Naive thymus-derived CD8-positive, alpha-beta T cell (primary cell): ENCODE results near the gene UNKL. TPM values are rescaled to one million over a fixed set of nuclear protein-coding genes. Genes with fewer than 3 reads are reported as not detected.

Experiments used
- ATAC-seq, 2 donors: fragments of 150-1000 bp; cut with Tn5 transposase in 1 of 2; sonication (Bioruptor Pico), chemical (Tn5 transposase) in 1 of 2; 1 replicate in 1 of 2; 2 replicates in 1 of 2; pipeline ENCODE4 v1.10.0; 2021; ENCODE audit warnings: mild to moderate bottlenecking in 2 of 2, moderate library complexity in 2 of 2
- POLR2A ChIA-PET: fragments of 350-600 bp; sonication (Branson Sonifier 250); formaldehyde crosslinking; loops from one replicate; lab custom pipeline; 2021; ENCODE audit warnings: antibody characterized with exemption; lab: Charles Lee
- DNase-seq, 10 donors: peaks; one replicate each; pipeline versions ENCODE4 v3.0.0 to v3.0.0-alpha.2; 2020 to 2022
- H3K27ac Mint-ChIP-seq, 10 donors: one replicate each; pipeline ENCODE4 v1.8.0; 2020 to 2022; ENCODE audit warnings: mild to moderate bottlenecking in 10 of 10, mixed read lengths in 10 of 10, moderate library complexity in 4 of 10, inconsistent platforms in 1 of 10
- H3K27me3 Mint-ChIP-seq, 5 donors: one replicate each; pipeline ENCODE4 v1.8.0; 2021 to 2022; ENCODE audit warnings: mixed read lengths in 5 of 5
- H3K36me3 Mint-ChIP-seq, 3 donors: one replicate each; pipeline ENCODE4 v1.8.0; 2020 to 2022; ENCODE audit warnings: mixed read lengths in 3 of 3, mild to moderate bottlenecking in 2 of 3, inconsistent platforms in 1 of 3
- H3K4me1 Mint-ChIP-seq, 4 donors: one replicate each; pipeline ENCODE4 v1.8.0; 2021 to 2022; ENCODE audit warnings: mixed read lengths in 4 of 4
- H3K4me3 Mint-ChIP-seq, 10 donors: one replicate each; pipeline ENCODE4 v1.8.0; 2020 to 2022; ENCODE audit warnings: mild to moderate bottlenecking in 10 of 10, mixed read lengths in 10 of 10, moderate library complexity in 6 of 10, inconsistent platforms in 1 of 10
- H3K9me3 Mint-ChIP-seq, 9 donors: one replicate each; pipeline ENCODE4 v1.8.0; 2020 to 2022; ENCODE audit warnings: mixed read lengths in 9 of 9, mild to moderate bottlenecking in 3 of 9, inconsistent platforms in 1 of 9, moderate library complexity in 1 of 9
- polyA plus RNA-seq, 3 donors: library from polyadenylated mRNA; unstranded; fragments of 300-500 nt; fragmentation: Illumina TruSeq; gene quantifications; one replicate each; pipeline ENCODE4 v1.2.3, GENCODE V29; 2021
- total RNA-seq, 8 experiments: library from RNA in 2 of 8; stranded (reverse) in 2 of 8; gene quantifications; one replicate each; pipeline ENCODE4 v1.2.3 and lab custom pipeline; 2021 to 2026

The UNKL gene
- total and polyA plus RNA-seq, 5 experiments from 2014 or later: 8.3 to 151 (median 11.0) TPM

DNA sequence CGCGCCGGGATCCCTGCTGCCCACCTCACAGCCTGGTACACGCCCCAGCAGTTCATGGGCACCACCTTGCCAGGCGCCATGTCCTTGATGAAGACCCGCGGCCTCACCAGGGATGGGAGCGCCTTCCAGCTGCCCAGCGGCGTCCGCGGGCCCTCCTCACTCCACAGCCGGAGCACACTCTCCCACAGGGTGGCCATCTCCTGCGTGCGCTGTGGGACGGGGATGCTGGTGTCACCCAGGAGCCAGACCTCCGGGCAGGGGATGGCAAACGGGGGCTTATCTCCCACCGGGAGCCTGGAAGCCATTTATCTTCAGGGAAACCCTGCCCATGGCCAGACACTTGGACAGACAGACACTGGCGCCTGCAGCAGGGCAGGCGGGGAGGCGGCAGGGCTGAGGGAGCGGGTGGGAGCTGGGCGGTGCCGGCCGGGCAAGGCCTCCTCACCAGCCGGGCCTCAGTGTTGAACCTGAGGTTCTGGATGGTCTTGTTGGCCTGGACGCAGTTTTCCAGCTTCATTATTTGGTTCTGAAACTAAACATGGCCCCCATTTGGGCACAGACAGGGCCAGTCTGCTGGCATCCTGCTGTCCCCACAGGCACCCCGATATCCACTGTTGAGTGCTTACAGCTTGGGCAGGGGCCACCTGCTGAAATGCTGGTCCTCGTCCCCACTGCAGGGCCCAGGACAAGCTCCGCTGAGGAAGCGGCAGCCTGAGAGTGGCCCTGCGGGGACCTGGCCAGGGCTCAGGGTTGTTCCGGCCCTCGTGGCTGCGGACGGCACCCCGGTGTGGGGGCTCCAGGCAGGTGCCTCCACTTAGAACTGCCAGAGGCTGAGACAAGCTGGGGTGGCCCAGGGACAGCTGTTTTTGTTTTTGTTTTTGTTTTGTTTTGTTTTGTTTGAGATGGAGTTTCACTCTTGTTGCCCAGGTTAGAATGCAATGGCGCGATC lies 20.4 kb upstream of the UNKL start:
- no peak overlapping the region for H3K27ac Mint-ChIP-seq
- no peaks in the 10 kb centered on the region for H3K27me3 Mint-ChIP-seq
- no peak overlapping the region for H3K4me3 Mint-ChIP-seq
- no peaks in the 10 kb centered on the region for H3K9me3 Mint-ChIP-seq
- ATAC-seq (no peak), DNase-seq (no peak)
- no peaks in the 10 kb centered on the region for H3K36me3 Mint-ChIP-seq
- peaks cover 0 to 6% (median 2%) of the 10 kb centered on the region in 4 donors for H3K4me1 Mint-ChIP-seq
- POLR2A ChIA-PET: interaction anchor here (5.4 kb wide), 1 partner anchor 13 kb away, joined by 64 read pairs; the partner anchor contains the start of gene UQCC4

DNA sequence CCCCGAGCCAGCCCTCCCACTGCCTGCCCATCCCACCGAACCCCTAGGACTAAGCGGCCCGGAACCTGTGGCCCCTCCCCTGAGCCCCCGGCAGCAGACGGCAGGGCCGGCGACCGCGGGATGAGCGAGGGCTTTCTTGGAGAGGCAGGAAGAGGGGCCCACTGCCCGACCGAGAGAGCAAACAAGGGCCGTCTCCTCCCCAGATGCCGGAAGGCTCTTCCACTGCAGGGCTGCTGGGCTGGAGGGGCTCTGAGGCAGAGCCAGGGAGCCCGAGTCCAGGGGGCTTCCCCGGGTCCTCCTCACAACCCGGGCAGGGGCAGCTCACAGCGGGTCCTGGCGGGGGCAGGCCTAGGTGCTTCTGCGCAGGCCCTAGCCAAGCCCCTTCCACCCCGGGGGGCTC lies 19.3 kb upstream of the UNKL start:
- peaks cover 0 to 7% (median 4%) of the 10 kb centered on the region in 4 donors for H3K4me1 Mint-ChIP-seq
- peak in 1 of 2 donors; percentile 37 for ATAC-seq
- H3K36me3 Mint-ChIP-seq: no peaks in the 10 kb centered on the region
- no peaks in the 10 kb centered on the region for H3K9me3 Mint-ChIP-seq
- POLR2A ChIA-PET: interaction anchor here (1.0 to 5.4 kb wide), 2 partner anchors 12 to 124 kb away, joined by 3 to 64 read pairs; partner anchors contain the start of genes UBE2I and UQCC4
- peak overlapping the region in 1 of 10 donors; percentile 43 for H3K27ac Mint-ChIP-seq
- peak overlapping the region in 4 of 10 donors; percentile 22 to 80 (median 32) for H3K4me3 Mint-ChIP-seq
- H3K27me3 Mint-ChIP-seq: no peaks in the 10 kb centered on the region
- no peak for DNase-seq

DNA sequence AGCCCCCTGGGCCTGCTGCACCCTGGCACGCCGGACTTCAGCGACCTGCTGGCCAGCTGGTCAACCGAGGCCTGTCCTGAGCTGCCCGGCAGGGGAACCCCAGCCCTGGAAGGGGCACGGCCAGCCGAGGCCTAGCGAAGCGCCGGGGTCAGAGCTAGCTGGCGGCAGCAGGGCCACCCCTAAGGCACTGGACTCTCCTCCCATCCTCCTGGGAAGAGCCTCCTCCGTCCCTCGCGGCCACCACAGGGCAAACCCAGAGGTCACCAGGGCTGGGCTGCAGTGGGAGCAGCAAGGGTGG lies 18.7 kb upstream of the UNKL start:
- ATAC-seq: no peak
- no peaks in the 10 kb centered on the region for H3K9me3 Mint-ChIP-seq
- peaks cover 0 to 7% (median 4%) of the 10 kb centered on the region in 4 donors for H3K4me1 Mint-ChIP-seq
- no peaks in the 10 kb centered on the region for H3K36me3 Mint-ChIP-seq
- no peak for DNase-seq
- POLR2A ChIA-PET: interaction anchor here (0.8 to 5.4 kb wide), 10 partner anchors 12 to 722 kb away, joined by 3 to 64 read pairs (median 3); partner anchors contain the start of genes JPT2, TMEM204, TRAF7 and UBE2I
- H3K27me3 Mint-ChIP-seq: no peaks in the 10 kb centered on the region
- H3K4me3 Mint-ChIP-seq: peak overlapping the region in 2 of 10 donors; percentile 25 to 80
- no peak overlapping the region for H3K27ac Mint-ChIP-seq

DNA sequence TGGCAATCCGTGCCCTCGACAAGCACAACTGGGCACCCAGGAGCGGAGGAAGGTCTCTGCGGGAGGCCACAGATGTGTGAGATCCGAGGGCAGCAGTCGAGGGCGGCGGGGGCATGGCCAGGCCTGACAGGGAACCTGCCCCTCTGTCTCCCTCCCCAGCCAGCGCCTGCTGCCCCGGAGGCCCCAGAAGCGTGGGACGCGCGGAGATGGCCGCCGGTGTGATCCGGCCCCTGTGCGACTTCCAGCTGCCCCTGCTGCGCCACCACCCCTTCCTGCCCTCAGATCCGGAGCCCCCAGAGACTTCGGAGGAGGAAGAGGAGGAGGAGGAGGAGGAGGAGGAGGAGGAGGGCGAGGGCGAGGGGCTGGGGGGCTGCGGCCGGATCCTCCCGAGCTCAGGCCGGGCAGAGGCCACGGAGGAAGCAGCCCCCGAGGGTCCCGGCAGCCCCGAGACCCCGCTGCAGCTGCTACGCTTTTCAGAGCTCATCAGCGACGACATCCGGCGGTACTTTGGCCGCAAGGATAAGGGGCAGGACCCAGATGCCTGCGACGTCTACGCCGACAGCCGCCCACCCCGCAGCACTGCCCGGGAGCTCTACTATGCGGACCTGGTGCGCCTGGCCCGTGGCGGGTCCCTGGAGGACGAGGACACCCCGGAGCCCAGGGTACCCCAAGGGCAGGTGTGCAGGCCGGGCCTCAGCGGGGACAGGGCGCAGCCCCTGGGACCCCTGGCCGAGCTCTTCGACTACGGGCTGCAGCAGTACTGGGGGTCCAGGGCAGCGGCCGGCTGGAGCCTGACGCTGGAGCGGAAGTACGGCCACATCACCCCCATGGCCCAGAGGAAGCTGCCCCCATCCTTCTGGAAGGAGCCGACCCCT lies 18.1 kb upstream of the UNKL start:
- Mint-ChIP-seq H3K4me3 (peak overlapping the region; percentile 54 to 86 (median 74)), H3K4me1 (peaks cover 0 to 7% (median 4%) of the 10 kb centered on the region in 4 donors), H3K9me3 (no peaks in the 10 kb centered on the region), H3K27me3 (no peaks in the 10 kb centered on the region), H3K36me3 (no peaks in the 10 kb centered on the region), H3K27ac (peak overlapping the region; percentile 51 to 93 (median 82))
- DNase-seq (peak in 1 of 10 donors; percentile 28), ATAC-seq (peak; percentile 46 to 59)
- POLR2A ChIA-PET: interaction anchor here (0.8 to 5.4 kb wide), 11 partner anchors 11 to 722 kb away, joined by 3 to 64 read pairs (median 3); partner anchors contain the start of genes JPT2, TELO2, TMEM204 and TRAF7

DNA sequence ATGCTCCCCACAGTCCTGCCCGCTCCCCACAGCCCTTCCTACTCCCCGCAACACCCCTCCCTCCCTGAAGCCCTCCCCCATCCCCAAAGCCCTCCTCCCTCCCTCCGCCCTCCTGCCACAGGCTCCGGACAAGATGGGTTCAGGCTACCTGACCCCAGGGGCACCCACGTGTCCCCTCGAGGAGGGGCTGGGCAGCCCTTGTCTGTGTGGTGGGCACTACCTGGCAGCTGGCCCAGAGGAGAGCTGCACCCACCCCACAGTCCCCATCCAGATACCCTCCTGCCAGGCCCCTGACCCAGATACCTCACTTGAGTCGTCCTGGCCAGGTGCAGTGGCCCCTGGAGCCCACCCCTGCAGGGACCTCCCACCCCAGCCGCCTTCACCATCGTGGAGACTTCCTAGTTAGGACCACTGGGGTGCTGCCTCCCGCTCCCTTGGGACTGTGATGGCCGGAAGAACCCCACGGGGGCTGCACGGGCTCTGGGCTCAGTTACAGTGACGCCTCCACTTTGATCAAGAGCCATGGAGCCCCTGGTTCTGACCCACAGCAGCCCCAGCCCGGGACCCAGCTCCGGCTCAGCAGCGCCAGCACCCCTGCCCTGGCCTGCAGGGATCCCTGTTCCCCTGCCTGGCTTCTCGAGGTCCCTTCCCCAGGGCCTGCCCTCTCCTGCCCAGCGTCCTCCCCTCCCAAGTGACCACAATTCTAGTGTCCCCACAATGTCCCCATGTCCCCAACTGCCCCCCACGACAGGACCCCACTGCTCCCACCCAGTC lies 17.2 kb upstream of the UNKL start:
- peak overlapping the region; percentile 51 to 93 (median 83) for H3K27ac Mint-ChIP-seq
- H3K4me3 Mint-ChIP-seq: peak overlapping the region; percentile 54 to 86 (median 74)
- POLR2A ChIA-PET: interaction anchor here (1.1 to 5.4 kb wide), 3 partner anchors 10 to 24 kb away, joined by 4 to 64 read pairs (median 4); partner anchors contain the start of gene UQCC4
- DNase-seq (no peak), ATAC-seq (no peak)
- no peaks in the 10 kb centered on the region for H3K27me3 Mint-ChIP-seq
- H3K9me3 Mint-ChIP-seq: no peaks in the 10 kb centered on the region
- no peaks in the 10 kb centered on the region for H3K36me3 Mint-ChIP-seq
- peaks cover 0 to 7% (median 4%) of the 10 kb centered on the region in 4 donors for H3K4me1 Mint-ChIP-seq

DNA sequence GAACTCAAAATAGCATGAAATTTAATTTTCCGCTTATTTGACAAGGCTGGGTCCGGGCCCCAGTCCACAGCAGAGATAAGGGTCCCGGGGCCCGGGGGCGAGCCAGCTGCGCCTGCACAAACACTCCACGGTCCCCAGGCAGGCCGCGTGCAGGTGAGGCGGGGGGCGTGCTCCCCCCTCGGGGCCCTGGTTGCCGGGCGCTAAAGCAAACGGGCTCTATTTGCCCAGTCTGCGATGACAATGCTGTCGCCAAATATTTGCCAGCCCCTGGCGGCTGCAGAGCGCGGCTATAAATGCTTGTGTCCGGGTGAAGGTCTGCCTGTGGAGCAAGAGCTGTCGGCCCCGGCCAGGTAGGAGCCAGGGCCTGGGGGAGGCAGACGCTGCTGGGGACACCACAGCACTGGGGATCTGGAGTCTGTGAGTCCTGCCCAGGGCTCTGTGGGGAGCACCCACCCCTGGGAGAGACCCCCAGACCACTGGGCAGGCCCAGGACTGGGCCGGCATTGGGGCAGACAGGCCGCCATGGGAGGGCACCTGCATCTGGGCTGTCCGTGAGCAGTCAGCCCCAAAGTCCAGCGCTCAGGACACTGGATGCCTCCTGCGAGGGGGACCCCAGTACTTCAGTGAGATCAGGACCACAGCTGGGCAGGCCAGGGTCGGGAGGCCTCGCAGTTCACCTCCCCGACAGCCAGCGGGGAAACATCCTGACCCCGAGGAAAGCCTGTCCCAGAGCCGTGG lies 16.4 kb upstream of the UNKL start, which contains the start of gene PERCC1:
Gene PERCC1 (plus strand): TSS at position 320 of the 738 bp plus-strand sequence. CDS start 1,516 bp downstream, outside the sequence.
- peaks cover 0 to 7% (median 4%) of the 10 kb centered on the region in 4 donors for H3K4me1 Mint-ChIP-seq
- ATAC-seq: no peak
- no peaks in the 10 kb centered on the region for H3K27me3 Mint-ChIP-seq
- POLR2A ChIA-PET: interaction anchor here (1.1 to 5.4 kb wide), 2 partner anchors 9 to 16 kb away, joined by 4 to 64 read pairs; partner anchors contain the start of gene UQCC4
- no peak for DNase-seq
- no peaks in the 10 kb centered on the region for H3K9me3 Mint-ChIP-seq
- peak within 1 kb of the TSS; percentile 54 to 86 (median 74) for H3K4me3 Mint-ChIP-seq
- no peaks in the 10 kb centered on the region for H3K36me3 Mint-ChIP-seq
- H3K27ac Mint-ChIP-seq: peak within 1 kb of the TSS; percentile 51 to 93 (median 83)

DNA sequence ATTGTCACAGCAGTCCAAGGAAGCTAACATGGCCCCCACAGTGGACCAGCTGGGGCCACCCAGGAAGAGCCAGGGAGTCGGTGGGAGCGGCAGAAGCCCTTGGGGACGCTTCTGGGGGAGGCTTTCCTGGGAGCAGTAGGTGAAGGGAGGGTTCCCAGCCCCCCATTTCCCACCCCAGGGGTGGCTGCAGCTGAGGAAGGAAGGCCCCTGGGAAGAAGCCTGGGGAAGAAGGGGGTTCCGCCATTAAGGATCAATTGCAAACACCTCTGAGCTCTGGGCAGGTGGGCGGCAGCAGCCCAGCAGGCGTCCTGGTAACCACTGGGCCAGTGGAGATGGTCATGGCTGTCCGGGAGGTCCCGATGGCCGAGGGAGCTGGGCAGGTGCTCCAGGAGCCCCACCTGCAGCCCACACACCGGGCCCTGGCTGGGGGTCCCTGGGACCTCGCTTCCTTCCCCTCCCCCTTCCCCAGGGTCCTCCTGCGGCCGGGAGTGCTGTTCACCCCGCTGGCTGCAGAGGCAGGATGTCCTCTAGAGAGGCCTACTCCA lies 15.8 kb upstream of the UNKL start:
- Mint-ChIP-seq H3K9me3 (no peaks in the 10 kb centered on the region), H3K36me3 (no peaks in the 10 kb centered on the region), H3K27me3 (no peaks in the 10 kb centered on the region), H3K4me3 (no peak overlapping the region), H3K27ac (peak overlapping the region in 5 of 10 donors; percentile 18 to 72 (median 51)), H3K4me1 (peaks cover 0 to 7% (median 4%) of the 10 kb centered on the region in 4 donors)
- POLR2A ChIA-PET: interaction anchor here (0.6 to 5.4 kb wide), 4 partner anchors 9 to 182 kb away, joined by 3 to 64 read pairs (median 4); partner anchors contain the start of genes CRAMP1, IFT140, TMEM204 and UQCC4
- ATAC-seq (no peak), DNase-seq (no peak)

DNA sequence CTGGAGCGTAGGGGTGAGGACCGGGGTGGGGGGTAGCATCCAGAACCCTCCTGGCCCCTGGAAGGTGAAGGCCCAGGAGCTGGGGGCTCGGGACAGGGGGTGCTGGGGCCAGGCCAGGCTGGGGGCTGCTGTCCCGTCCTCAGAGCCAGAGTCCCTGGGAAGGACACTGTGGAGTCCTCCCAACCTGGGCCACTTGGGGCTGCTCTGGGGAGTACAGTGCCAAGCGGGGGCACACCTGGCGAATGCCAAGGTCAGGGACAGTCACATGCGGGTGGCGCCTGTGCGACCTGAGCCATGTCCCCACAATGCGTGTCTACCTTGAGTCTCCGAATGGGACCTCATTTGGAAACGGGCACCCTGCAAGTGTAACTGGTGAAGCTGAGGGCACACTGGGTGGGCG lies 15.1 kb upstream of the UNKL start:
- H3K36me3 Mint-ChIP-seq: no peaks in the 10 kb centered on the region
- peak overlapping the region in 1 of 10 donors; percentile 45 for H3K4me3 Mint-ChIP-seq
- peak overlapping the region in 6 of 10 donors; percentile 2 to 72 (median 31) for H3K27ac Mint-ChIP-seq
- no peak for DNase-seq
- H3K27me3 Mint-ChIP-seq: no peaks in the 10 kb centered on the region
- no peaks in the 10 kb centered on the region for H3K9me3 Mint-ChIP-seq
- peaks cover 0 to 7% (median 4%) of the 10 kb centered on the region in 4 donors for H3K4me1 Mint-ChIP-seq
- no peak for ATAC-seq
- POLR2A ChIA-PET: interaction anchor here (0.5 to 5.4 kb wide), 4 partner anchors 8 to 182 kb away, joined by 3 to 64 read pairs (median 4); partner anchors contain the start of genes CRAMP1, IFT140, TMEM204 and UQCC4

DNA sequence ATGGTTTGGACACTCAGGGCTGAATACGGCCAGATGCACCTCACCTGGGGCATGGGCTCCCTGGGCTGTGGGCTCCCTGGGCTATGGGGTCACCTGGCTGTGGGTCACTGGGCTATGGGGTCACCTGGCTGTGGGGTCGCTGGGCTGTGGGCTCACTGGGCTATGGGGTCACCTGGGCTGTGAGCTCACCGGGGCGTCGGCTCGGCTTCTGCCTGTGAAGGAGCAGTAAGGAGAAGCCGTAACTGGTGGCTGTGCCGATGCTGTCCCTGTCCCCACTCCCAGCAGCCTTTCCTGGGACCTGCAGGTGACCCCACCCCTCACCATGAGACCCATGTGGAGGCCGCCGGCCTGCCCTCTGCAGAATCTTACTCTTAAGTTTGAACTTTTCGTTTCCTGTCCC lies 14.5 kb upstream of the UNKL start:
- DNase-seq (no peak), ATAC-seq (no peak)
- no peaks in the 10 kb centered on the region for H3K27me3 Mint-ChIP-seq
- POLR2A ChIA-PET: interaction anchor here (0.5 to 1.5 kb wide), 2 partner anchors 29 to 104 kb away, joined by 3 to 4 read pairs; partner anchors contain the start of gene TMEM204
- no peaks in the 10 kb centered on the region for H3K9me3 Mint-ChIP-seq
- peak overlapping the region in 2 of 10 donors; percentile 9 to 56 for H3K27ac Mint-ChIP-seq
- peaks cover 0 to 7% (median 4%) of the 10 kb centered on the region in 4 donors for H3K4me1 Mint-ChIP-seq
- H3K36me3 Mint-ChIP-seq: no peaks in the 10 kb centered on the region
- H3K4me3 Mint-ChIP-seq: no peak overlapping the region

DNA sequence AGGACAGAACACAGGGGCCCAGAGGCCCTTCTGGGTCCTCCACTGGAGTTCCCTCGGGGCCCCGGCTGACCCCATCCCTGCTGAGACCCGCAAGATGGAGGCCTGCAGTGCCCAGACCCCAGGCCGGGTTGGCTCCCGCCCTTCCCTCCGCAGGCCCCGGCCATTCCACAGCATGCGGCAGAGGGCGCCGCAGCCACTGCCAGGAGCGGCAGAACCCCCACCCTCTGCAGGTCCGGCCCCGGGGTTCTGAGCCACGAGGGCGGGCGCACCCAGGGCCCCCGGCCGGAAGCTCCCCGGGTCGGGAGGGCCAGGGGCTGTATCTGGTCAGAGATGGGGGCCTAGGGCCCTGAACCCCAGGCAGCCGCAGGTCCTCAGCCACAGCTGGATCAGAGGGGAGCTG lies 14.0 kb upstream of the UNKL start:
- Mint-ChIP-seq H3K36me3 (no peaks in the 10 kb centered on the region), H3K9me3 (no peaks in the 10 kb centered on the region), H3K27me3 (no peaks in the 10 kb centered on the region), H3K4me3 (no peak overlapping the region), H3K4me1 (peaks cover 0 to 7% (median 4%) of the 10 kb centered on the region in 4 donors), H3K27ac (peak overlapping the region in 2 of 10 donors; percentile 47 to 56)
- ATAC-seq (peak; percentile 71 to 76), DNase-seq (peak in 7 of 10 donors; percentile 12 to 48 (median 40))
- POLR2A ChIA-PET: no interaction called here
